Smooth muscle cell (in vitro differentiated cells): Measurements from ENCODE around the gene FIGNL2. TPM values are rescaled to one million over a fixed set of nuclear protein-coding genes. Genes with fewer than 3 reads are reported as not detected.

ENCODE experiments used
- DNase-seq: peaks from one replicate; lab custom pipeline; 2025; ENCODE audit not compliant: unreplicated experiment; lab: John Stamatoyannopoulos, UW
- H2AFZ ChIP-seq: fragments of 200-600 bp; sonication (generic); 2 replicates; pipeline ENCODE4 v1.6.0; 2016; ENCODE audit warnings: antibody characterized with exemption, low read depth, mild to moderate bottlenecking
- H3F3A ChIP-seq: fragments of 200-600 bp; sonication (generic); 2 replicates; pipeline ENCODE4 v1.6.0; 2017; ENCODE audit warnings: antibody characterized with exemption, low read depth
- H3K27ac ChIP-seq: fragments of 200-600 bp; sonication (generic); 2 replicates; pipeline ENCODE4 v1.5.1; 2016; ENCODE audit warnings: low read depth, mild to moderate bottlenecking
- H3K27me3 ChIP-seq: fragments of 200-600 bp; sonication (generic); 2 replicates; pipeline ENCODE4 v1.6.1; 2016; ENCODE audit warnings: low read depth, mild to moderate bottlenecking
- H3K36me3 ChIP-seq: fragments of 200-600 bp; sonication (generic); 2 replicates; pipeline ENCODE4 v1.5.1; 2016; ENCODE audit warnings: low read depth
- H3K4me1 ChIP-seq: fragments of 200-600 bp; sonication (generic); 2 replicates; pipeline ENCODE4 v1.5.1; 2016; ENCODE audit warnings: low read depth
- H3K4me2 ChIP-seq: fragments of 200-600 bp; sonication (generic); 2 replicates; pipeline ENCODE4 v1.6.0; 2016; ENCODE audit warnings: mild to moderate bottlenecking
- H3K4me3 ChIP-seq: fragments of 200-600 bp; sonication (generic); 2 replicates; pipeline ENCODE4 v1.5.1; 2016; ENCODE audit warnings: mild to moderate bottlenecking
- H3K79me2 ChIP-seq: fragments of 200-600 bp; sonication (generic); 2 replicates; pipeline ENCODE4 v1.6.0; 2016; ENCODE audit warnings: low read depth, mild to moderate bottlenecking
- H3K9ac ChIP-seq: fragments of 200-600 bp; sonication (generic); 2 replicates; pipeline ENCODE4 v1.6.0; 2016; ENCODE audit warnings: low read depth
- H3K9me3 ChIP-seq: fragments of 200-600 bp; sonication (generic); replicated peaks from 2 replicates; pipeline ENCODE4 v1.5.1; 2016; ENCODE audit warnings: low read depth
- H4K20me1 ChIP-seq: fragments of 200-600 bp; sonication (generic); 2 replicates; pipeline ENCODE4 v1.6.0; 2016; ENCODE audit warnings: low read depth
- WGBS: methylation state at CpG from one replicate; pipeline ENCODE4 v1.1.7; 2016; ENCODE audit warnings: low lambda C conversion rate; 5-methylcytosine and 5-hydroxymethylcytosine counted together
- polyA plus RNA-seq: library from polyadenylated mRNA; unstranded; fragments of >200 nt; fragmentation: Nextera tagmentation; extraction: Ambion mirVana; gene quantifications from 2 replicates; pipeline ENCODE4 v1.2.1, GENCODE V29; 2016
- total RNA-seq: library from RNA; depleted of rRNA; stranded (reverse); fragments of >200 nt; gene quantifications from 2 replicates; pipeline ENCODE4 v1.2.3, GENCODE V29; 2014
- TF ChIP-seq, protein P1 (sequence below): fragments of 200-600 bp; sonication (generic); IDR thresholded peaks from 2 replicates; pipeline ENCODE4 v1.5.1; 2017; ENCODE audit warnings: borderline replicate concordance, mild to moderate bottlenecking, antibody characterized with exemption; ENCODE audit not compliant: insufficient read depth, poor library complexity, severe bottlenecking

FIGNL2 gene
- total and polyA plus RNA-seq, 2 experiments from 2014 or later: 1.1 to 2.7 TPM

GRCh38 chr12:51797301-51797700 is 51.2 kb downstream of the FIGNL2 start:
- Histone ChIP-seq H3K9me3 (no peaks in the 10 kb centered on the region), H3K79me2 (no peaks in the 10 kb centered on the region), H3K27me3 (no peaks in the 10 kb centered on the region), H2AFZ (no peak overlapping the region), H3K27ac (no peak overlapping the region), H3K4me2 (no peak overlapping the region), H3K4me1 (peaks cover 4% of the 10 kb centered on the region), H3K4me3 (no peak overlapping the region), H3F3A (no peaks in the 10 kb centered on the region), H4K20me1 (no peaks in the 10 kb centered on the region), H3K36me3 (no peaks in the 10 kb centered on the region), H3K9ac (no peak overlapping the region)
- TF ChIP-seq, protein P1, sequence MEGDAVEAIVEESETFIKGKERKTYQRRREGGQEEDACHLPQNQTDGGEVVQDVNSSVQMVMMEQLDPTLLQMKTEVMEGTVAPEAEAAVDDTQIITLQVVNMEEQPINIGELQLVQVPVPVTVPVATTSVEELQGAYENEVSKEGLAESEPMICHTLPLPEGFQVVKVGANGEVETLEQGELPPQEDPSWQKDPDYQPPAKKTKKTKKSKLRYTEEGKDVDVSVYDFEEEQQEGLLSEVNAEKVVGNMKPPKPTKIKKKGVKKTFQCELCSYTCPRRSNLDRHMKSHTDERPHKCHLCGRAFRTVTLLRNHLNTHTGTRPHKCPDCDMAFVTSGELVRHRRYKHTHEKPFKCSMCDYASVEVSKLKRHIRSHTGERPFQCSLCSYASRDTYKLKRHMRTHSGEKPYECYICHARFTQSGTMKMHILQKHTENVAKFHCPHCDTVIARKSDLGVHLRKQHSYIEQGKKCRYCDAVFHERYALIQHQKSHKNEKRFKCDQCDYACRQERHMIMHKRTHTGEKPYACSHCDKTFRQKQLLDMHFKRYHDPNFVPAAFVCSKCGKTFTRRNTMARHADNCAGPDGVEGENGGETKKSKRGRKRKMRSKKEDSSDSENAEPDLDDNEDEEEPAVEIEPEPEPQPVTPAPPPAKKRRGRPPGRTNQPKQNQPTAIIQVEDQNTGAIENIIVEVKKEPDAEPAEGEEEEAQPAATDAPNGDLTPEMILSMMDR: no peak
- no peak for DNase-seq
- WGBS: 95% methylated on average over 6 of the region's 6 CpGs

DNA sequence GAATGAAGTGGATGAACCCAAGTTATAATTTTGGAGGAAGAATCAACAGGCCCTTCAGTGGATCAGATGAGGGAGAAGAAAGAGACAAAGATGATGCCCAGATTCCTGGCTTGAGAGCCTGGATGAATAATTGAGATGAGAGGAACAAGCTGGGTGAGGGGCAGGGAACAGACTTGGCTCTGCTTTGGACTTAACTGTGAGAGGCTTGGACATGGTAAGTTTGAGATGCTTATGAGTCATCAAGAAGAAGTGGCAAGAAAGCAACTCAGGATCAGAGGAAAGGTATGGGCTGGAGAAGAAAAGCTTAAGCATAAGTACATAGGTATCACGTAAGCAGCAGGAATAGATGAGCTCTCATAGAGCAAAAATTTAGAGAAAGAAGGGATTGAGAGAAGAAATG is 55.3 kb downstream of the FIGNL2 start:
- DNase-seq: no peak

GRCh38 chr12:51792417-51792816 is 56.1 kb downstream of the FIGNL2 start:
- Histone ChIP-seq H2AFZ (no peak overlapping the region), H3K4me1 (peaks cover 5% of the 10 kb centered on the region), H3K36me3 (no peaks in the 10 kb centered on the region), H3K4me3 (no peak overlapping the region), H3K4me2 (no peak overlapping the region), H3K27ac (no peak overlapping the region), H4K20me1 (no peaks in the 10 kb centered on the region), H3F3A (no peaks in the 10 kb centered on the region), H3K27me3 (no peaks in the 10 kb centered on the region), H3K79me2 (no peaks in the 10 kb centered on the region), H3K9me3 (no peaks in the 10 kb centered on the region), H3K9ac (no peak overlapping the region)
- DNase-seq: no peak
- TF ChIP-seq, protein P1: no peak
- 98% methylated on average over 5 of the region's 5 CpGs for WGBS

More for the DNA sequence above, 55.3 kb downstream of the FIGNL2 start:
- H3K4me3 ChIP-seq: no peak overlapping the region
- no peaks in the 10 kb centered on the region for H3K79me2 ChIP-seq
- H4K20me1 ChIP-seq: no peaks in the 10 kb centered on the region
- H3K9ac ChIP-seq: no peak overlapping the region
- WGBS: 82% methylated on average over 1 of the region's 1 CpG
- H3K27me3 ChIP-seq: no peaks in the 10 kb centered on the region
- no peaks in the 10 kb centered on the region for H3K36me3 ChIP-seq
- peaks cover 5% of the 10 kb centered on the region for H3K4me1 ChIP-seq
- no peak overlapping the region for H3K27ac ChIP-seq
- no peak overlapping the region for H2AFZ ChIP-seq
- TF ChIP-seq, protein P1: no peak
- H3K9me3 ChIP-seq: no peaks in the 10 kb centered on the region
- no peak overlapping the region for H3K4me2 ChIP-seq
- H3F3A ChIP-seq: no peaks in the 10 kb centered on the region

GRCh38 chr12:51788876-51789275 is 59.6 kb downstream of the FIGNL2 start:
- WGBS: 41% methylated on average over 6 of the region's 6 CpGs
- no peaks in the 10 kb centered on the region for H3K27me3 ChIP-seq

More at GRCh38 chr12:51788876-51789275, 59.6 kb downstream of the FIGNL2 start:
- no peak overlapping the region for H3K9ac ChIP-seq
- no peaks in the 10 kb centered on the region for H3K36me3 ChIP-seq
- peak overlapping the region; percentile 74 for H3K4me2 ChIP-seq
- H3K9me3 ChIP-seq: no peaks in the 10 kb centered on the region
- TF ChIP-seq, protein P1: no peak
- H3K79me2 ChIP-seq: no peaks in the 10 kb centered on the region
- no peaks in the 10 kb centered on the region for H3F3A ChIP-seq
- no peak overlapping the region for H3K4me3 ChIP-seq
- DNase-seq: no peak
- peaks cover 5% of the 10 kb centered on the region for H3K4me1 ChIP-seq
- H4K20me1 ChIP-seq: no peaks in the 10 kb centered on the region
- H3K27ac ChIP-seq: peak overlapping the region; percentile 57
- no peak overlapping the region for H2AFZ ChIP-seq
